Measurements from ENCODE around the gene CLDN7.

The CLDN7 gene

GRCh38 chr17:7285679-7286078 is 23.4 kb upstream of the CLDN7 start:
- no peak for DNase-seq (ENCODE audit: low read depth in 2 of 2)

GRCh38 chr17:7284911-7285310 is 22.6 kb upstream of the CLDN7 start:
- no peak for DNase-seq (ENCODE audit: low read depth in 2 of 2)

- DNase-seq (ENCODE audit: low read depth in 2 of 2), result no peak
Observed at GRCh38 chr17:7283471-7284216, 21.4 kb upstream of the CLDN7 start.

GRCh38 chr17:7282752-7283321 is 20.6 kb upstream of the CLDN7 start:
- DNase-seq (ENCODE audit: low read depth in 2 of 2), result no peak

- DNase-seq (ENCODE audit: low read depth in 2 of 2), result no peak
Observed at GRCh38 chr17:7281953-7282751, 19.9 kb upstream of the CLDN7 start.

- peak; percentile 76 to 83 for DNase-seq (ENCODE audit: low read depth in 2 of 2)
Observed at GRCh38 chr17:7281074-7281952, 19.0 kb upstream of the CLDN7 start, which contains the start of gene SLC2A4. Gene SLC2A4, plus strand, starts transcription at chr17:7281718. Its CDS starts 217 bp downstream, at chr17:7281935.

GRCh38 chr17:7280519-7281073 is 18.3 kb upstream of the CLDN7 start:
- peak; percentile 70 to 77 for DNase-seq (ENCODE audit: low read depth in 2 of 2)

GRCh38 chr17:7279448-7279847 is 17.2 kb upstream of the CLDN7 start:
- no peak for DNase-seq (ENCODE audit: low read depth in 2 of 2)

- DNase-seq (ENCODE audit: low read depth in 2 of 2), result no peak
Observed at GRCh38 chr17:7266784-7267183, 4.5 kb upstream of the CLDN7 start.

- DNase-seq (ENCODE audit: low read depth in 2 of 2), result no peak
Observed at GRCh38 chr17:7263801-7264078, 1.5 kb upstream of the CLDN7 start.

GRCh38 chr17:7262935-7263800 is 890 bp upstream of the CLDN7 start:
- no peak for DNase-seq (ENCODE audit: low read depth in 2 of 2)

GRCh38 chr17:7261379-7262191 is 693 bp downstream of the CLDN7 start:
- peak in 1 of 2 donors; percentile 62 for DNase-seq (ENCODE audit: low read depth in 2 of 2)

GRCh38 chr17:7260651-7261378 is 1.5 kb downstream of the CLDN7 start:
- DNase-seq (ENCODE audit: low read depth in 2 of 2), result peak in 1 of 2 donors; percentile 29

- no peak for DNase-seq (ENCODE audit: low read depth in 2 of 2)
Observed at GRCh38 chr17:7260151-7260550, 2.1 kb downstream of the CLDN7 start.

GRCh38 chr17:7259555-7259889 is 2.8 kb downstream of the CLDN7 start:
- DNase-seq (ENCODE audit: low read depth in 2 of 2), result no peak

- no peak for DNase-seq (ENCODE audit: low read depth in 2 of 2)
Observed at GRCh38 chr17:7258731-7259554, 3.3 kb downstream of the CLDN7 start.

GRCh38 chr17:7256766-7257456 is 5.4 kb downstream of the CLDN7 start:
- DNase-seq (ENCODE audit: low read depth in 2 of 2), result no peak

- DNase-seq (ENCODE audit: low read depth in 2 of 2), result no peak
Observed at GRCh38 chr17:7254511-7254910, 7.8 kb downstream of the CLDN7 start.

Data from stimulated activated CD8-positive, alpha-beta memory T cell treated with anti-CD3 and anti-CD28 coated beads, Interleukin-7, amount 100 ng/mL, for 4 hours (primary cell).